ENCODE results near the gene POLN.
"Not testable (repeated sequence)": the region's sequence is repeated elsewhere in the genome, so short reads cannot be mapped to it uniquely, and the experiment has no call there.

The POLN gene

GRCh38 chr4:2040391-2041238 lies 201.3 kb downstream of the POLN start:
- no peak for DNase-seq (ENCODE audit: low spot score)

- no peak for DNase-seq (ENCODE audit: low spot score)
Measured at GRCh38 chr4:2036866-2037265, 205.1 kb downstream of the POLN start.

- DNase-seq (ENCODE audit: low spot score), result no peak
Measured at GRCh38 chr4:2036327-2036726, 205.6 kb downstream of the POLN start.

- DNase-seq (ENCODE audit: low spot score), result not testable (repeated sequence)
Measured at GRCh38 chr4:2031161-2031560, 210.8 kb downstream of the POLN start.

GRCh38 chr4:2027120-2027519 lies 214.8 kb downstream of the POLN start:
- not testable (repeated sequence) for DNase-seq (ENCODE audit: low spot score)

GRCh38 chr4:2025817-2026216 lies 216.1 kb downstream of the POLN start:
- no peak for DNase-seq (ENCODE audit: low spot score)

GRCh38 chr4:2024683-2025082 lies 217.2 kb downstream of the POLN start:
- DNase-seq (ENCODE audit: low spot score), result no peak
